Neuron (in vitro differentiated cells): ENCODE data around the gene RAVER1.
"Not testable (repeated sequence)": the region's sequence is repeated elsewhere in the genome, so short reads cannot be mapped to it uniquely, and the experiment has no call there.

ENCODE experiments used
- H2AFZ ChIP-seq: one replicate; pipeline ENCODE4 v1.6.1; 2013; ENCODE audit warnings: low read depth, mild to moderate bottlenecking, inconsistent platforms, low read length, moderate library complexity
- H3K27me3 ChIP-seq: one replicate; pipeline ENCODE4 v1.6.1; 2013; ENCODE audit warnings: low read length; ENCODE audit not compliant: insufficient read depth
- H3K36me3 ChIP-seq: one replicate; pipeline ENCODE4 v1.6.1; 2013; ENCODE audit warnings: low read length; ENCODE audit not compliant: insufficient read depth
- H3K4me1 ChIP-seq: one replicate; pipeline ENCODE4 v1.6.1; 2013; ENCODE audit warnings: low read length; ENCODE audit not compliant: insufficient read depth
- H3K4me3 ChIP-seq: 2 replicates; pipeline ENCODE4 v1.5.1; 2013; ENCODE audit warnings: mild to moderate bottlenecking, low read length, moderate library complexity
- H3K9me3 ChIP-seq: one replicate; pipeline ENCODE4 v1.6.1; 2013; ENCODE audit warnings: low read length

The RAVER1 gene

GRCh38 chr19:10363789-10364281 lies 30.5 kb upstream of the RAVER1 start:
- H3K4me3 ChIP-seq = no peak overlapping the region
- no peaks in the 10 kb centered on the region for H3K4me1 ChIP-seq
- peaks cover 7% of the 10 kb centered on the region for H3K9me3 ChIP-seq
- H2AFZ ChIP-seq = no peak overlapping the region
- no peaks in the 10 kb centered on the region for H3K27me3 ChIP-seq
- H3K36me3 ChIP-seq = peaks cover 71% of the 10 kb centered on the region

DNA sequence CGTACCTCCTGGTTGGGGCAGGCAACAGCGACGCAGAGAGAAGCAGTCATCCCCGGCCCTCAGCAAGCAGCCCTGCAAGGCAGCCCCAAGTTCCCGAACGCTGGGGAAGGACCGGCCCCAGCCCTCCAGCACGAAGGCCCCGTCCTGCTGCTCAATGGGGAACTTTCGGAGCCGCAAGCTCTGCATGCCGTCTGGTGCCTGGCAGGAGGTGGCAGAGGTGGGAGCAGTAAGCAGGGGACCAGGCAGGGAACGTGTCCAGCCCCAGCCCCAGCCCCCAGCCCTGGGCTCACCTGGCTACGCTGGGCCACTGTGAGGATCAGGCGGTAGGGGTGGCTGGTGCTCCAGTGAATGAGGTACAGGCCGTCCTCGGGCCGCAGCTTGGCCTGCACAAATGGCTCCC lies 28.9 kb upstream of the RAVER1 start:
- Histone ChIP-seq H3K27me3 (no peaks in the 10 kb centered on the region), H3K9me3 (no peaks in the 10 kb centered on the region), H3K36me3 (peaks cover 74% of the 10 kb centered on the region), H2AFZ (no peak overlapping the region), H3K4me1 (no peaks in the 10 kb centered on the region), H3K4me3 (no peak overlapping the region)

DNA sequence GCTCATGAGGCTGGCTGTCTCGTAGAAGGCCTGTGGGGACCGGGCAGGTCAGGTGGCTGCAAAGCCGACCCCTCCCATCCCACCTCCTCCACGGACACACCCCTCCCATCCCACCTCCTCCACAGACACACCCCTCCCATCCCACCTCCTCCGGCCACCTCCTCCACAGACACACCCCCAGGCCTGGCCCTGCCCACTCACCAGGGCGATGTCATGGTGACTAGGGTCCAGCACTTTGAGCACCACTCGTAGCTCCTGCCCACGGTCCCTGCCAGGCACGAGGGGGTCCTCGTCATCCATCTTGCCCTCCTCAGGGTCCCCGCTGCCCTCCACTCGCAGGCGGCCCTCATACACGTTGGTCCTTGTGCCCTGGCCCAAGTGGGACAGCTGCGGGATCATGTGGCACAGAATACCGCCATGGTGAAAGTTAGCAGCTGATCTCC lies 28.3 kb upstream of the RAVER1 start:
- peaks cover 69% of the 10 kb centered on the region for H3K36me3 ChIP-seq
- H3K4me1 ChIP-seq = no peaks in the 10 kb centered on the region
- H3K27me3 ChIP-seq = no peaks in the 10 kb centered on the region
- no peak overlapping the region for H2AFZ ChIP-seq
- no peak overlapping the region for H3K4me3 ChIP-seq
- H3K9me3 ChIP-seq = no peaks in the 10 kb centered on the region

DNA sequence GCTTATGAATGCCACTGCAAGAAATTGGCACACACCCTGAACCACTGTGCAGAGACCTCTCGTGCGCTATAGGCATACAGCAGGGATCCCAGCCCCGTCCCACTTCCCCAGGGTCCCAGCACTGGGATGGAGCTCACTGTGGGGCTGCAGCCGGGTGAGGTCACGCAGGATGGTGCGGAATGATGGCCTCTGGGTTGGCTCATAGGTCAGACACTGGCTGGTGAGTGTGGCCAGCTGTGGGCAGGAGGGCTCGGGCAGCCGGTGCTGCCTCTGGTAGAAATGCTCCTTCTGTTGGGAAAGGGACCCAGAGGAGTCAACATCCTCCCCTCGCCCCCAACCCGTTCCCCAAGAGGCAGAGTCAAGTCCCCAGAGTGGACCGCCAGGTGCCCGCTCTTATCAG lies 23.1 kb upstream of the RAVER1 start:
- H3K4me3 ChIP-seq = no peak overlapping the region
- peaks cover 59% of the 10 kb centered on the region for H3K36me3 ChIP-seq
- H3K4me1 ChIP-seq = no peaks in the 10 kb centered on the region
- no peaks in the 10 kb centered on the region for H3K9me3 ChIP-seq
- H3K27me3 ChIP-seq = no peaks in the 10 kb centered on the region
- H2AFZ ChIP-seq = no peak overlapping the region

DNA sequence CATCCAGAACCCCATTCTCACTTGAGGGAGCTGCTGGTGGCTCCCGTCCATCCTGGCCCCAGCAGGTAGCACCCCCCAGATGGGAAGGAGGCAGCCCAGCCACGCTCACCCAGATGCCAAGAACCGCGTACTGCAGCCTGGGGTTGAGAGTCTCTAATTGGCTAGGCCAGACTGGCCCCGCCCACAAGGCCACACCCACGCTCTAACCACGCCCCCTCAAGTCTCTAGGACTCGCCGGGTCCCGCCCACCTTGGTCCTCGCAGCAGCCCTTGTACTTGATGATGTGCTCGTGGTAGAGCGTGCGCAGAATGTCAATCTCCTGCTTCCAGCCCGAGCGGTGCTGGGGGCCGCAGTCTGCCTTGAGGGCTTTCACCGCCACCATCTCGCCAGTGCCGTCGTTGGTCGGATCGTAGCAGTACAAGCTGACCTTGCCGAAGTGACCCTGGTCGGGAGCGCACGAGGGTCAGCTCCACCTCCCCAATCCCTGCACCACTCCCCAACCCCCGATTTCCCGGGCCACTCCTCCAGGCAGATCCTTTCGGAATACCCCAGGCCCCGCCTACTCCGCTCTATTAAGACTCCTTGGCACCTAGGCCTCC lies 20.6 kb upstream of the RAVER1 start:
- Histone ChIP-seq H3K36me3 (peaks cover 54% of the 10 kb centered on the region), H3K27me3 (no peaks in the 10 kb centered on the region), H3K4me1 (no peaks in the 10 kb centered on the region)

GRCh38 chr19:10352764-10353671 lies 19.7 kb upstream of the RAVER1 start:
- Histone ChIP-seq H3K36me3 (peaks cover 50% of the 10 kb centered on the region), H3K4me1 (no peaks in the 10 kb centered on the region), H2AFZ (no peak overlapping the region), H3K27me3 (no peaks in the 10 kb centered on the region), H3K9me3 (no peaks in the 10 kb centered on the region), H3K4me3 (no peak overlapping the region)

More for the DNA sequence above, 20.6 kb upstream of the RAVER1 start:
- no peaks in the 10 kb centered on the region for H3K9me3 ChIP-seq
- H3K4me3 ChIP-seq = no peak overlapping the region
- H2AFZ ChIP-seq = no peak overlapping the region

DNA sequence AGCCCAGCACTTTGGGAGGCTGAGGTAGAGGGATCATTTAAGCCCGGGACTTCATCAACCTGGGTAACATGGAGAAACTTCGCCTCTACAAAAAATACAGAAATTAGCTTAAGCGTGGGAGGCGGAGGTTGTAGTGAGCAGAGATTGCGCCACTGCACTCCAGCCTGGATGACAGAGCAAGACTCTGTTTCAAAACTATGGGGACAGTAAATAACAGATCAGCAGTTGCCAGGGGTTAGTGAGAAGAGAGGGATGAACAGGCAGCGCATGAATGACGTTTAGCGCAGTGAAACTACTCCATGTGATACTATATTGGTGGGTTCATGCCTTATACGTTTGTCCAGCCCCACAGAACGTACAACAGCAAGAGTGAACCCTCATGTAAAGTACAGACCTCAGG lies 13.2 kb upstream of the RAVER1 start:
- H3K36me3 ChIP-seq = peaks cover 12% of the 10 kb centered on the region
- H3K27me3 ChIP-seq = no peaks in the 10 kb centered on the region
- no peak overlapping the region for H3K4me3 ChIP-seq
- no peaks in the 10 kb centered on the region for H3K9me3 ChIP-seq
- H2AFZ ChIP-seq = no peak overlapping the region
- no peaks in the 10 kb centered on the region for H3K4me1 ChIP-seq

GRCh38 chr19:10344780-10345179 lies 11.5 kb upstream of the RAVER1 start:
- no peak overlapping the region for H3K4me3 ChIP-seq
- H3K9me3 ChIP-seq = no peaks in the 10 kb centered on the region
- peaks cover 1% of the 10 kb centered on the region for H3K36me3 ChIP-seq

DNA sequence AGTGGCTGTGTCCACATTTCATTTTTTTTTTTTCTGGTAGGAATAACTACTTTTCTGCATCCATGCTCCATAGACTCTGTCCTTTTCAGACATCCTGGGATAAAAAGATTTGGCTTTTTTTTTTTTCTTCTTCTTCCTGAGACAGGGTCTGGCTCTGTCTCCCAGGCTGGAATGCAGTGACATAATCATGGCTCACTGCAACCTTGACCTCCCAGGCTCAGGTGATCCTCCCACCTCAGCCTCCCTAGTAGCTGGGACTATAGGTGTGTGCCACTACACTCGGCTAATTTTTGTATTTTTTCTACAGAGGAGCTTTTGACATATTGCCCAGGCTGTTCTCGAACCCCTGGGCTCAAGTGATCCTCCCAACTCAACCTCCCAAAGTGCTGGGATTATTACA lies 10.2 kb upstream of the RAVER1 start:
- Histone ChIP-seq H3K4me1 (no peaks in the 10 kb centered on the region), H3K36me3 (no peaks in the 10 kb centered on the region), H3K9me3 (no peaks in the 10 kb centered on the region), H3K4me3 (no peak overlapping the region), H3K27me3 (no peaks in the 10 kb centered on the region), H2AFZ (no peak overlapping the region)

More at GRCh38 chr19:10344780-10345179, 11.5 kb upstream of the RAVER1 start:
- no peaks in the 10 kb centered on the region for H3K27me3 ChIP-seq
- H2AFZ ChIP-seq = no peak overlapping the region
- H3K4me1 ChIP-seq = no peaks in the 10 kb centered on the region

GRCh38 chr19:10339977-10340376 lies 6.6 kb upstream of the RAVER1 start:
- H3K36me3 ChIP-seq = no peaks in the 10 kb centered on the region
- H3K27me3 ChIP-seq = no peaks in the 10 kb centered on the region
- H3K4me1 ChIP-seq = no peaks in the 10 kb centered on the region
- no peaks in the 10 kb centered on the region for H3K9me3 ChIP-seq
- no peak overlapping the region for H2AFZ ChIP-seq
- H3K4me3 ChIP-seq = no peak overlapping the region

GRCh38 chr19:10339380-10339960 lies 6.1 kb upstream of the RAVER1 start, which contains the start of gene ICAM3:
ICAM3 (minus strand) TSS chr19:10339624; CDS start chr19:10339614, 10 bp downstream.
- H3K27me3 ChIP-seq = no peaks in the 10 kb centered on the region
- H3K4me1 ChIP-seq = no peaks in the 10 kb centered on the region
- no peaks in the 10 kb centered on the region for H3K9me3 ChIP-seq
- H3K36me3 ChIP-seq = no peaks in the 10 kb centered on the region
- no peak within 1 kb of the TSS for H3K4me3 ChIP-seq
- H2AFZ ChIP-seq = no peak within 1 kb of the TSS

GRCh38 chr19:10338940-10339339 lies 5.6 kb upstream of the RAVER1 start:
- Histone ChIP-seq H3K4me3 (no peak overlapping the region), H2AFZ (no peak overlapping the region), H3K4me1 (peaks cover 2% of the 10 kb centered on the region), H3K27me3 (no peaks in the 10 kb centered on the region), H3K36me3 (no peaks in the 10 kb centered on the region), H3K9me3 (no peaks in the 10 kb centered on the region)

- H2AFZ ChIP-seq, H3K4me3 ChIP-seq, H3K9me3 ChIP-seq, H3K27me3 ChIP-seq, H3K36me3 ChIP-seq: not testable (repeated sequence)
- peaks cover 12% of the 10 kb centered on the region for H3K4me1 ChIP-seq
These were observed 3.4 kb upstream of the RAVER1 start for GRCh38 chr19:10336725-10337124.
